Transverse colon (tissue), 4 donors: ENCODE data around the gene FAM107B. TPM values are rescaled to one million over a fixed set of nuclear protein-coding genes. Genes with fewer than 3 reads are reported as not detected.
A peak's percentile ranks its signal among the peaks of the same experiment; 100 is the strongest.

Experiments used
- DNase-seq: peaks from one replicate; pipeline ENCODE4 v3.0.0-alpha.2; 2019
- H3K27ac ChIP-seq, 4 donors: fragments of 200-600 bp; sonication (generic); 2 replicates each; pipeline ENCODE4 v1.5.1; 2016 to 2018; ENCODE audit warnings: inconsistent platforms in 4 of 4
- H3K27me3 ChIP-seq: fragments of 200-600 bp; sonication (generic); 2 replicates; pipeline ENCODE4 v1.5.1; 2017; ENCODE audit warnings: inconsistent platforms
- H3K36me3 ChIP-seq, 4 donors: fragments of 200-600 bp; sonication (generic); 2 replicates each; pipeline ENCODE4 v1.5.1; 2017 to 2019; ENCODE audit warnings: inconsistent platforms in 4 of 4
- H3K4me1 ChIP-seq, 4 donors: fragments of 200-600 bp; sonication (generic); 2 replicates each; pipeline ENCODE4 v1.5.1; 2017 to 2020; ENCODE audit warnings: inconsistent platforms in 4 of 4
- H3K4me3 ChIP-seq, 4 donors: fragments of 200-600 bp; sonication (generic); 1 replicate in 1 of 4; 2 replicates in 3 of 4; pipeline versions ENCODE4 v1.5.1 to v1.6.1; 2017 to 2019; ENCODE audit warnings: inconsistent platforms in 4 of 4
- H3K9me3 ChIP-seq, 2 donors: fragments of 200-600 bp; sonication (generic); 2 replicates each; pipeline ENCODE4 v1.5.1; 2017 to 2019; ENCODE audit warnings: inconsistent platforms in 2 of 2
- CTCF ChIP-seq, 5 experiments: fragments of 200-600 bp in 3 of 5; fragments of 450-650 bp in 2 of 5; sonication (generic) in 3 of 5; IDR thresholded peaks; 1 replicate in 2 of 5; 2 replicates in 3 of 5; pipeline ENCODE4 v1.5.1; 2016 to 2017; ENCODE audit warnings: antibody characterized with exemption in 5 of 5, inconsistent platforms in 3 of 5, mild to moderate bottlenecking in 2 of 5, moderate library complexity in 1 of 5
- EP300 ChIP-seq: sonication (generic); formaldehyde crosslinking; IDR thresholded peaks from one replicate; pipeline ENCODE4 v1.6.1; 2017; ENCODE audit warnings: antibody characterized with exemption, low read depth
- POLR2A ChIP-seq: fragments of 450-650 bp; IDR thresholded peaks from one replicate; pipeline ENCODE4 v1.6.1; 2016; ENCODE audit warnings: antibody characterized with exemption, mild to moderate bottlenecking, moderate library complexity
- POLR2AphosphoS5 ChIP-seq, 3 donors: sonication (generic); formaldehyde crosslinking; IDR thresholded peaks; one replicate each; pipeline ENCODE4 v1.6.1; 2016; ENCODE audit warnings: antibody characterized with exemption in 3 of 3
- WGBS, 2 donors: methylation state at CpG; one replicate each; pipeline ENCODE4 v1.1.5; 2018; ENCODE audit warnings: low coverage in 1 of 2; 5-methylcytosine and 5-hydroxymethylcytosine counted together
- in situ Hi-C, 4 donors: fragments of 200-750 bp; cut with MboI; loops; one replicate each; pipeline versions ENCODE4 v1.15.0 to v1.15.1; 2017; ENCODE audit warnings: low sequenced_read_pairs in 3 of 4, low pct_ligation_motif_present in 1 of 4, low pct_unique_long_range_greater_than_20kb in 1 of 4
- intact Hi-C: fragments of 100-400 bp; cut with DNase I; formaldehyde crosslinking; loops from one replicate; pipeline ENCODE4 v1.15.1; 2023; ENCODE audit warnings: low total_unique reads
- total RNA-seq, 4 donors: library from RNA; depleted of rRNA; stranded (reverse); fragments of >200 nt; gene quantifications; one replicate each; pipeline ENCODE4 v1.1.0, GENCODE V29; 2016

Gene FAM107B
- total RNA-seq, 4 donors from 2014 or later, result 23.9 to 71.0 (median 52.8) TPM

GRCh38 chr10:14553448-14553847 lies 221.2 kb downstream of the FAM107B start:
- Histone ChIP-seq H3K36me3 (no peaks in the 10 kb centered on the region), H3K27ac (peak overlapping the region; percentile 53 to 74 (median 70)), H3K4me1 (peaks cover 28 to 82% (median 54%) of the 10 kb centered on the region in 4 donors), H3K4me3 (no peak overlapping the region), H3K9me3 (no peaks in the 10 kb centered on the region), H3K27me3 (no peaks in the 10 kb centered on the region)
- TF ChIP-seq POLR2A (no peak), POLR2AphosphoS5 (IDR thresholded peaks at IDR 0.05) (no peak), EP300 (no peak), CTCF (IDR thresholded peaks at IDR 0.05) (no peak)
- intact Hi-C loops, result no loop called here
- in situ Hi-C loops, result no loop called here
- 67 to 100% methylated on average over 1 of the region's 1 CpG for WGBS, 2 donors
- DNase-seq, result no peak

DNA sequence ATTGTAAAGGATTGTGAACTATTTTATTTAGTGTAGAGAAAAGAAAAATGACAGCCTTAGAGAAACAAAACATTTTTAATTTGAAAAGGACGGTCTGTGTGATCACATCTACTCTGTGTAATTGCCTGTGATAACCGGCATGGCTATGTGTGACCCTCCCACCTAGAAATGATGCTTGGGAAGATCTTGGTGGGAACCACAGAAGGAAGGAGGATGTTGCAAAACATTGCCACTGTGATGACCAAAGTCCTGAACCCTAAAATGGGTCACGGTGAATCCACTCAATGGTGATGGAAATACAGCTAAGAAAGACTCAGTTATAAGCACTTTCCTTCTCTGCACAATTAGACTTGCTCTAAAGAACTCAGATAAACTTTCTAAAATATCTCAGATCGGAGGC lies 222.7 kb downstream of the FAM107B start:
- 76 to 81% methylated on average over 4 of the region's 4 CpGs for WGBS, 2 donors
- Histone ChIP-seq H3K4me3 (no peak overlapping the region), H3K27me3 (no peaks in the 10 kb centered on the region), H3K36me3 (no peaks in the 10 kb centered on the region), H3K9me3 (no peaks in the 10 kb centered on the region), H3K27ac (peak overlapping the region; percentile 65 to 74 (median 70)), H3K4me1 (peaks cover 28 to 77% (median 52%) of the 10 kb centered on the region in 4 donors)
- no peak for DNase-seq
- TF ChIP-seq POLR2A (no peak), EP300 (no peak), CTCF (IDR thresholded peaks at IDR 0.05) (no peak), POLR2AphosphoS5 (IDR thresholded peaks at IDR 0.05) (no peak)
- intact Hi-C loops, result no loop called here
- in situ Hi-C loops, result no loop called here

- no peaks in the 10 kb centered on the region for H3K9me3 ChIP-seq
- 54 to 66% methylated on average over 6 of the region's 6 CpGs for WGBS, 2 donors
- in situ Hi-C loops, result no loop called here
- DNase-seq, result peak; percentile 45
- intact Hi-C loops, result no loop called here
- no peak overlapping the region for H3K4me3 ChIP-seq
- H3K27me3 ChIP-seq, result no peaks in the 10 kb centered on the region
- peaks cover 18 to 68% (median 42%) of the 10 kb centered on the region in 4 donors for H3K4me1 ChIP-seq
- no peaks in the 10 kb centered on the region for H3K36me3 ChIP-seq
- H3K27ac ChIP-seq, result peak overlapping the region; percentile 65 to 74 (median 70)
- TF ChIP-seq POLR2AphosphoS5 (IDR thresholded peaks at IDR 0.05) (no peak), CTCF (IDR thresholded peaks at IDR 0.05) (no peak), EP300 (no peak), POLR2A (no peak)
Measured at GRCh38 chr10:14550471-14550981, 224.2 kb downstream of the FAM107B start.

DNA sequence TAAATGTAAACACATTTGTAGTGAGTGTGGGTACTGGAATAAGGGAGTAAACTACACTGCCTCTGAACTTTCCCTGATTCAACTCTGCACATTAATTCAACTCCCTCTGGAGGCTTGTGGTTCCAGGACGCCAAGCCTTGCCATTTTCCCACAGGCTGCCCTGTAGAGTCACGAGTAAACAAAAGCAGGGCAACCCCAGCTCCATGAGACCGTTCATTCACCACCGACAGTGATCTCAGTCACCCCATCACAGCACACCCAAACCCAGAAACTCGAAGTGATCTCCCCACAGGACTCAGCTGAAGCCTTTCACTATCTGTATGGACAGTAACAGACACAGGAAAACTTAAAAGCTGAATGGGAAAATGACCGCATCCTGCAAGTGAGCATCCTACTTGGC lies 225.2 kb downstream of the FAM107B start:
- Histone ChIP-seq H3K4me3 (no peak overlapping the region), H3K9me3 (no peaks in the 10 kb centered on the region), H3K27me3 (no peaks in the 10 kb centered on the region), H3K4me1 (peaks cover 17 to 59% (median 36%) of the 10 kb centered on the region in 4 donors), H3K27ac (peak overlapping the region; percentile 65 to 74 (median 70)), H3K36me3 (no peaks in the 10 kb centered on the region)
- WGBS, 2 donors, result 76% methylated on average over 6 of the region's 6 CpGs; no CpG with 5 or more reads in 1 of the 2 donors
- intact Hi-C loops (loop anchor here (10.0 kb wide), 1 partner anchor 275 kb away; no protein-coding TSS in a partner anchor), in situ Hi-C loops (loop anchor here in 2 of 4 donors (25.0 kb wide), 2 partner anchors 263 to 563 kb away; no protein-coding TSS in a partner anchor)
- no peak for DNase-seq
- TF ChIP-seq POLR2A (no peak), CTCF (IDR thresholded peaks at IDR 0.05) (no peak), EP300 (no peak)
